Activated CD4-positive, alpha-beta memory T cell treated with anti-CD3 and anti-CD28 coated beads for 36 hours (primary cell): ENCODE results near the gene NPIPB6. TPM values are rescaled to one million over a fixed set of nuclear protein-coding genes. Genes with fewer than 3 reads are reported as not detected.

ENCODE experiments used
- CTCF ChIA-PET: fragments of 350-600 bp; sonication (Branson Sonifier 250); formaldehyde crosslinking; loops from one replicate; lab custom pipeline; 2021; ENCODE audit warnings: antibody characterized with exemption, inconsistent platforms; lab: Charles Lee
- POLR2A ChIA-PET: fragments of 350-600 bp; sonication (Branson Sonifier 250); formaldehyde crosslinking; loops from one replicate; lab custom pipeline; 2021; ENCODE audit warnings: antibody characterized with exemption; lab: Charles Lee
- DNase-seq: peaks from one replicate; pipeline ENCODE4 v3.0.0-alpha.2; 2020
- H3K27ac Mint-ChIP-seq: one replicate; pipeline ENCODE4 v1.8.0; 2021; ENCODE audit warnings: mixed read lengths
- H3K27me3 Mint-ChIP-seq: one replicate; pipeline ENCODE4 v1.8.0; 2021; ENCODE audit warnings: mixed read lengths
- H3K36me3 Mint-ChIP-seq: one replicate; pipeline ENCODE4 v1.8.0; 2021; ENCODE audit warnings: mixed read lengths
- H3K4me1 Mint-ChIP-seq: one replicate; pipeline ENCODE4 v1.8.0; 2021; ENCODE audit warnings: low read depth, mixed read lengths
- H3K4me3 Mint-ChIP-seq: one replicate; pipeline ENCODE4 v1.8.0; 2021; ENCODE audit warnings: mild to moderate bottlenecking, mixed read lengths
- H3K9me3 Mint-ChIP-seq: one replicate; pipeline ENCODE4 v1.8.0; 2021; ENCODE audit warnings: mixed read lengths
- intact Hi-C: fragments of 100-400 bp; cut with micrococcal nuclease; formaldehyde crosslinking; loops from one replicate; pipeline ENCODE4 v1.15.1; 2023
- total RNA-seq, 2 experiments: library from RNA; stranded (reverse); gene quantifications; one replicate each; pipeline ENCODE4 v1.2.3, GENCODE V29; 2021

The NPIPB6 gene
- total RNA-seq, 2 experiments from 2014 or later, result 1.8 to 2.5 TPM

GRCh38 chr16:28319476-28320022 lies 43.8 kb downstream of the NPIPB6 start:
- intact Hi-C loops, result loop anchor here (5.0 to 10.0 kb wide), 3 partner anchors 95 to 295 kb away; partner anchors contain the start of genes SGF29 and SULT1A1

DNA sequence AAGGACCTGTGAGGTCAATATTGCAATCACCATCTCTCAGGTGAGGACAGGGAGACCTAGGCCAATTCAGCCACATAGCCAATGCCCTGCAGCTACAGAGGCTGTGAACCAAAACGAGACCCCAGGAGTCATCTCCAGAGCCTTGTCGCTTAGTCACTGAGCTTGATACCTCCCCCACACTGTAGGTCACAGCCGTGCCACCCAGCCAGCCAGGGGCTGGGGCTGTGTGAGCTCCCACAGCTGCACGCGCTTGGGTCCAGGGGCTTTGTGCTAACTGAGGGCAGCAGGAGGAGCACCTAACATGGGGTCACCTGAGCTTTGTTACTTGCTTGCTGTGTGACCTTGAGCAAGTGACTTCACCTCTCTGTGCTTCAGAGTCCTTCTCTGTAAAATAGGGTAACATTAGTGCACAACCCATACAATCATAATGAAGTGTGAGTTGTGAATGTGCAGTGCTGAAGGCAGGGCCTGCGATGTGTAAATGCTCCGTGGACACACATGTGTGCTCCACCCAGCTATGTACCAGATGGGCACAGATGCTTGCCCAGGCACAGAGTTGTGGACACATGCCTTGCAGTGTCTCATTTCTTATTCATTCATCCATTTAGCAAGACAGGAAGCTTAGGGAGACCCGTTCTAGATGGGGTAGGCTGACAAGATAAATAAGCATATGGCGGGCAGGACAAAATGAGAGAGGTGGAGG lies 45.1 kb downstream of the NPIPB6 start:
- no peaks in the 10 kb centered on the region for H3K36me3 Mint-ChIP-seq
- no peak overlapping the region for H3K4me3 Mint-ChIP-seq
- H3K9me3 Mint-ChIP-seq, result no peaks in the 10 kb centered on the region
- H3K4me1 Mint-ChIP-seq, result peaks cover 13% of the 10 kb centered on the region
- POLR2A ChIA-PET, result no interaction called here
- no peaks in the 10 kb centered on the region for H3K27me3 Mint-ChIP-seq
- intact Hi-C loops, result loop anchor here (5.0 to 10.0 kb wide), 3 partner anchors 93 to 297 kb away; partner anchors contain the start of genes SGF29 and SULT1A1
- CTCF ChIA-PET, result interaction anchor here (0.6 to 14.7 kb wide), 6 partner anchors 9 to 39 kb away, joined by 3 to 251 read pairs (median 12); partner anchors contain the start of gene SBK1
- H3K27ac Mint-ChIP-seq, result peak overlapping the region; percentile 38
- DNase-seq, result peak; percentile 32

More at GRCh38 chr16:28319476-28320022, 43.8 kb downstream of the NPIPB6 start:
- Mint-ChIP-seq H3K4me1 (peaks cover 11% of the 10 kb centered on the region), H3K36me3 (no peaks in the 10 kb centered on the region), H3K27ac (no peak overlapping the region), H3K9me3 (no peaks in the 10 kb centered on the region), H3K4me3 (no peak overlapping the region), H3K27me3 (no peaks in the 10 kb centered on the region)
- ChIA-PET POLR2A (no interaction called here), CTCF (interaction anchor here (2.4 to 14.7 kb wide), 3 partner anchors 8 to 40 kb away, joined by 13 to 251 read pairs (median 46); partner anchors contain the start of gene SBK1)
- no peak for DNase-seq

DNA sequence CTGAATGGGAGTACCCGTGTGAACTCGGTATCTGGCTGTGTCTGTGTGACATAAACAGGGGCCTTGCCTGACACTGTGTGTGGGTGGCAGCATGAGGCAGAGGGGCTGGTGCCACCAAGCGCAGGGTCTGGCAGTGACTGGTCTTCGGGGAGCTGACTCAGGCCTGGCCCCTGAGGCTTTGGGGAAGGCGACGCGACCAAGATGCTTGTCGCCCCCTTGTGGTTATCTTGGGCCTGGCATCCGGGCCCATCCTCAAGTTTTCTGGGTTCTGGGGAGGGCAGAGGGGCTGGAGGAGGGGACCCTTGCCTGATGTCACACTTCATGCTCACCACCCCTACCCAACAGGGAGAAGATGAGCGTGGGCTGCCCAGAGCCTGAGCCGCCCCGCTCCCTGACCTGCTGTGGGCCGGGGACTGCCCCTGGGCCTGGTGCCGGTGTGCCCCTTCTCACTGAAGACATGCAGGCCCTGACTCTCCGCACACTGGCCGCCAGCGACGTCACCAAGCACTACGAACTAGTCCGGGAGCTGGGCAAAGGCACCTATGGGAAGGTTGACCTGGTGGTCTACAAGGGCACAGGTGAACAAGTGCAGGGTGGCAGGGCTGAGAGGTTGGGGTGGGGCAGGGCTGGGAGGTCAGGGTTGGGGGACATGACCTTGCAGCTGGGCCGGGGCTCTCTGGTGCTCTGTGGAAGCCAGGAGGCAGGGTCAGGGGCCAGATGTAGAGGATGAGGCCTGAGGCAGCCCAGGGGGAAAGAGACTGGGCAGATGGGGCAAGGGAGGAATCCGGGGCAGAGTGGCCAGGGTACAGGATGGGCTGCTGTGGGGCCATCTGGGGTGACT lies 46.0 kb downstream of the NPIPB6 start:
- H3K27ac Mint-ChIP-seq, result peak overlapping the region; percentile 38
- no peak overlapping the region for H3K4me3 Mint-ChIP-seq

DNA sequence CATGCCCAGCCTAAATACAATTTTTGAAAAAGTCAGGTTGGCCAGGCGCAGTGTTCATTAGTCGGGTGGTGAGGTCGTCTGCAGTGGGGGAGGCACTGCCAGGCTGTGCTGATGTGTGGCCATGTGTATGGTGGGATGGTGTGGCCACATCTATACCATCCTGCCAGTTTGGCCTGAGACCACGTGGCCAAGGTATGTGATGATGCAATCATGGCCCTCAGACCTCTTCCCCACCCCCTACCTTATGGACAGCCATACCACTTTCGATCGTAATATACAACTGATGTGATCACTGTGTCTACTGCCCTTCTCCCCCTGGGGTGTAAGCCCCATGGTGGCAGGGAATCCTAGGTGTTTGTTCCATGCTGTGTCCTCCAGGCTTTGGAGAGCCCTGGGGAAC lies 47.3 kb downstream of the NPIPB6 start:
- no peaks in the 10 kb centered on the region for H3K9me3 Mint-ChIP-seq
- CTCF ChIA-PET, result interaction anchor here (0.8 to 14.7 kb wide), 7 partner anchors 15 to 100 kb away, joined by 3 to 251 read pairs (median 11); partner anchors contain the start of gene SBK1
- intact Hi-C loops, result loop anchor here (5.0 to 10.0 kb wide), 3 partner anchors 91 to 299 kb away; partner anchors contain the start of genes SGF29 and SULT1A1
- no peak overlapping the region for H3K4me3 Mint-ChIP-seq
- H3K27ac Mint-ChIP-seq, result no peak overlapping the region
- H3K36me3 Mint-ChIP-seq, result no peaks in the 10 kb centered on the region
- peaks cover 30% of the 10 kb centered on the region for H3K4me1 Mint-ChIP-seq
- DNase-seq, result no peak
- POLR2A ChIA-PET, result no interaction called here
- H3K27me3 Mint-ChIP-seq, result no peaks in the 10 kb centered on the region

More for the DNA sequence above, 46.0 kb downstream of the NPIPB6 start:
- POLR2A ChIA-PET, result no interaction called here
- intact Hi-C loops, result loop anchor here (1.0 to 10.0 kb wide), 4 partner anchors 40 to 298 kb away; partner anchors contain the start of genes SGF29 and SULT1A1
- no peaks in the 10 kb centered on the region for H3K36me3 Mint-ChIP-seq
- DNase-seq, result peak; percentile 82
- peaks cover 19% of the 10 kb centered on the region for H3K4me1 Mint-ChIP-seq
- no peaks in the 10 kb centered on the region for H3K27me3 Mint-ChIP-seq
- no peaks in the 10 kb centered on the region for H3K9me3 Mint-ChIP-seq
- CTCF ChIA-PET, result interaction anchor here (0.8 to 14.7 kb wide), 9 partner anchors 10 to 101 kb away, joined by 3 to 251 read pairs (median 11); partner anchors contain the start of gene SBK1

- Mint-ChIP-seq H3K27ac (no peak overlapping the region), H3K36me3 (no peaks in the 10 kb centered on the region), H3K4me3 (no peak overlapping the region), H3K4me1 (peaks cover 52% of the 10 kb centered on the region), H3K9me3 (no peaks in the 10 kb centered on the region), H3K27me3 (no peaks in the 10 kb centered on the region)
- ChIA-PET CTCF (interaction anchor here (14.7 kb wide), 1 partner anchor 34 kb away, joined by 251 read pairs; no protein-coding TSS in a partner anchor), POLR2A (interaction anchor here (0.6 kb wide), 1 partner anchor 88 kb away, joined by 3 read pairs; no protein-coding TSS in a partner anchor)
- intact Hi-C loops, result loop anchor here (10.0 kb wide), 2 partner anchors 89 to 301 kb away; partner anchors contain the start of gene SULT1A1
- no peak for DNase-seq
These were observed 49.7 kb downstream of the NPIPB6 start for GRCh38 chr16:28313587-28313986.

- intact Hi-C loops, result loop anchor here (10.0 kb wide), 2 partner anchors 88 to 302 kb away; partner anchors contain the start of gene SULT1A1
- Mint-ChIP-seq H3K27me3 (no peaks in the 10 kb centered on the region), H3K9me3 (no peaks in the 10 kb centered on the region), H3K4me1 (peaks cover 47% of the 10 kb centered on the region), H3K27ac (no peak overlapping the region), H3K4me3 (no peak overlapping the region), H3K36me3 (no peaks in the 10 kb centered on the region)
- ChIA-PET POLR2A (no interaction called here), CTCF (interaction anchor here (0.7 to 14.7 kb wide), 2 partner anchors 9 to 33 kb away, joined by 3 to 251 read pairs; no protein-coding TSS in a partner anchor)
- no peak for DNase-seq
These were observed 51.0 kb downstream of the NPIPB6 start for GRCh38 chr16:28312327-28312726.

- peak; percentile 55 for DNase-seq
- intact Hi-C loops, result loop anchor here (10.0 kb wide), 2 partner anchors 87 to 303 kb away; partner anchors contain the start of gene SULT1A1
- Mint-ChIP-seq H3K4me3 (no peak overlapping the region), H3K9me3 (no peaks in the 10 kb centered on the region), H3K4me1 (peaks cover 44% of the 10 kb centered on the region), H3K27ac (no peak overlapping the region), H3K27me3 (no peaks in the 10 kb centered on the region), H3K36me3 (no peaks in the 10 kb centered on the region)
- POLR2A ChIA-PET, result no interaction called here
- CTCF ChIA-PET, result interaction anchor here (14.7 kb wide), 1 partner anchor 33 kb away, joined by 251 read pairs; no protein-coding TSS in a partner anchor
These were observed 51.4 kb downstream of the NPIPB6 start for GRCh38 chr16:28311913-28312312.

GRCh38 chr16:28311413-28311812 lies 51.9 kb downstream of the NPIPB6 start:
- Mint-ChIP-seq H3K27ac (no peak overlapping the region), H3K4me1 (peaks cover 43% of the 10 kb centered on the region), H3K27me3 (no peaks in the 10 kb centered on the region), H3K36me3 (no peaks in the 10 kb centered on the region), H3K4me3 (no peak overlapping the region), H3K9me3 (no peaks in the 10 kb centered on the region)
- ChIA-PET POLR2A (no interaction called here), CTCF (interaction anchor here (14.7 kb wide), 1 partner anchor 32 kb away, joined by 251 read pairs; no protein-coding TSS in a partner anchor)
- DNase-seq, result no peak
- intact Hi-C loops, result loop anchor here (10.0 kb wide), 2 partner anchors 87 to 303 kb away; partner anchors contain the start of gene SULT1A1

GRCh38 chr16:28310796-28311195 lies 52.5 kb downstream of the NPIPB6 start:
- peak overlapping the region; percentile 89 for H3K27ac Mint-ChIP-seq
- H3K9me3 Mint-ChIP-seq, result no peaks in the 10 kb centered on the region
- H3K36me3 Mint-ChIP-seq, result no peaks in the 10 kb centered on the region
- ChIA-PET CTCF (interaction anchor here (14.7 kb wide), 1 partner anchor 32 kb away, joined by 251 read pairs; no protein-coding TSS in a partner anchor), POLR2A (no interaction called here)
- intact Hi-C loops, result loop anchor here (10.0 kb wide), 2 partner anchors 86 to 304 kb away; partner anchors contain the start of gene SULT1A1
- no peaks in the 10 kb centered on the region for H3K27me3 Mint-ChIP-seq
- DNase-seq, result no peak
- H3K4me1 Mint-ChIP-seq, result peaks cover 43% of the 10 kb centered on the region
- H3K4me3 Mint-ChIP-seq, result no peak overlapping the region

- POLR2A ChIA-PET, result interaction anchor here (0.9 to 1.0 kb wide), 2 partner anchors 13 to 17 kb away, joined by 3 to 4 read pairs; partner anchors contain the start of gene SBK1
- no peaks in the 10 kb centered on the region for H3K36me3 Mint-ChIP-seq
- CTCF ChIA-PET, result interaction anchor here (1.0 to 14.7 kb wide), 4 partner anchors 16 to 31 kb away, joined by 4 to 251 read pairs (median 6); partner anchors contain the start of gene SBK1
- H3K4me3 Mint-ChIP-seq, result peak overlapping the region; percentile 50
- peak overlapping the region; percentile 89 for H3K27ac Mint-ChIP-seq
- DNase-seq, result peak; percentile 90
- H3K9me3 Mint-ChIP-seq, result no peaks in the 10 kb centered on the region
- intact Hi-C loops, result loop anchor here (10.0 kb wide), 2 partner anchors 85 to 305 kb away; partner anchors contain the start of gene SULT1A1
- H3K4me1 Mint-ChIP-seq, result peaks cover 41% of the 10 kb centered on the region
- H3K27me3 Mint-ChIP-seq, result no peaks in the 10 kb centered on the region
These were observed 53.4 kb downstream of the NPIPB6 start for GRCh38 chr16:28309811-28310311.
